GM12878 (cell line): Measurements from ENCODE around the gene CBR4. TPM values are rescaled to one million over a fixed set of nuclear protein-coding genes. Genes with fewer than 3 reads are reported as not detected.

Source experiments
- ATAC-seq: fragments of 200-7000 bp; cut with Tn5 transposase; 3 replicates; pipeline ENCODE4 v1.9.1; 2020; ENCODE audit warnings: mild to moderate bottlenecking, moderate library complexity
- BruUV-seq: library from RNA; stranded (reverse); fragments of 400-500 nt; replicated peaks from 2 replicates; lab custom pipeline; 2021; lab: Mats Ljungman, UMichigan
- CTCF ChIA-PET: fragments of 300-600 bp; sonication (Branson Sonifier 250); formaldehyde crosslinking; extraction: SDS; loops from one replicate; lab custom pipeline; 2021; ENCODE audit warnings: inconsistent platforms; lab: Yijun Ruan, JAX
- POLR2A ChIA-PET: fragments of 350-600 bp; formaldehyde crosslinking; extraction: SDS; loops from one replicate; lab custom pipeline; 2021; ENCODE audit warnings: inconsistent platforms; lab: Charles Lee
- RAD21 ChIA-PET: fragments of 300-600 bp; sonication (Branson Sonifier 250); formaldehyde crosslinking; loops from one replicate; lab custom pipeline; 2023; ENCODE audit warnings: antibody characterized with exemption; ENCODE audit not compliant: unreplicated experiment; lab: Charles Lee
- SMC1A ChIA-PET: fragments of 300-600 bp; sonication (Branson Sonifier 250); formaldehyde crosslinking; loops from one replicate; lab custom pipeline; 2023; ENCODE audit not compliant: unreplicated experiment, uncharacterized antibody; lab: Charles Lee
- DNase-seq: peaks from one replicate; pipeline ENCODE4 v3.0.0-alpha.2; 2011; ENCODE audit warnings: low read depth, low spot score
- FAIRE-seq: peaks from 3 replicates; lab custom pipeline; 2011; peaks lifted over from hg19 to GRCh38; lab: Jason Lieb, UNC
- H2AFZ ChIP-seq: 2 replicates; pipeline ENCODE4 v1.6.0; 2011; ENCODE audit warnings: low read depth, low read length, control low read depth; ENCODE audit not compliant: control insufficient read depth
- H3K27ac ChIP-seq: 2 replicates; pipeline ENCODE4 v1.5.1; 2011; ENCODE audit warnings: control low read depth; ENCODE audit not compliant: control insufficient read depth, insufficient read depth
- H3K27me3 ChIP-seq, 2 experiments: replicated peaks in 1 of 2; 2 replicates each; pipeline versions ENCODE4 v1.6.0 to v1.6.1; 2011; ENCODE audit warnings: low read length in 1 of 2; ENCODE audit not compliant: control insufficient read depth in 2 of 2, insufficient read depth in 2 of 2
- H3K36me3 ChIP-seq, 2 experiments: 2 replicates each; pipeline ENCODE4 v1.5.1; 2011; ENCODE audit warnings: low read length in 1 of 2; ENCODE audit not compliant: control insufficient read depth in 2 of 2, insufficient read depth in 2 of 2
- H3K4me1 ChIP-seq: 2 replicates; pipeline ENCODE4 v1.6.1; 2011; ENCODE audit warnings: mild to moderate bottlenecking, low read length, moderate library complexity, mixed read lengths; ENCODE audit not compliant: control insufficient read depth, insufficient read depth
- H3K4me2 ChIP-seq: 2 replicates; pipeline ENCODE4 v1.6.0; 2011; ENCODE audit warnings: control low read depth; ENCODE audit not compliant: control insufficient read depth, insufficient read depth
- H3K4me3 ChIP-seq: fragments of 200-600 bp; sonication (generic); 2 replicates; pipeline ENCODE4 v1.5.1; 2016
- H3K79me2 ChIP-seq: 2 replicates; pipeline ENCODE4 v1.6.0; 2011; ENCODE audit warnings: low read length; ENCODE audit not compliant: control insufficient read depth, insufficient read depth
- H3K9ac ChIP-seq: 2 replicates; pipeline ENCODE4 v1.8.0; 2011; ENCODE audit warnings: low read length, control low read depth, mixed read lengths; ENCODE audit not compliant: control insufficient read depth, insufficient read depth
- H3K9me3 ChIP-seq: replicated peaks from 3 replicates; pipeline ENCODE4 v1.5.1; 2011; ENCODE audit warnings: mild to moderate bottlenecking, low read length; ENCODE audit not compliant: control insufficient read depth, insufficient read depth
- H4K20me1 ChIP-seq: 2 replicates; pipeline ENCODE4 v1.6.0; 2011; ENCODE audit not compliant: control insufficient read depth, insufficient read depth
- BCL11A ChIP-seq: IDR thresholded peaks from 2 replicates; pipeline ENCODE4 v1.6.1; 2011; ENCODE audit warnings: low read depth, low read length
- ESRRA ChIP-seq: IDR thresholded peaks from 2 replicates; pipeline ENCODE4 v1.6.1; 2012; ENCODE audit warnings: mild to moderate bottlenecking, low read length, improper control_type of control experiment
- MYC ChIP-seq: IDR thresholded peaks from 2 replicates; pipeline ENCODE4 v1.6.1; 2011; ENCODE audit warnings: mild to moderate bottlenecking, low read length, moderate library complexity, inconsistent platforms; ENCODE audit not compliant: insufficient read depth, insufficient replicate concordance, insufficient read length, severe bottlenecking
- RCOR1 ChIP-seq: conservative IDR thresholded peaks from 2 replicates; pipeline ENCODE4 v1.6.1; 2012; ENCODE audit warnings: low read depth, low read length, improper control_type of control experiment
- SMARCA5 ChIP-seq: fragments of 450-650 bp; IDR thresholded peaks from 2 replicates; pipeline ENCODE4 v1.6.1; 2017; ENCODE audit warnings: mild to moderate bottlenecking
- SRF ChIP-seq, 2 experiments: IDR thresholded peaks; 2 replicates each; pipeline ENCODE4 v1.6.1; 2011; ENCODE audit warnings: low read depth in 2 of 2, low read length in 2 of 2, mild to moderate bottlenecking in 1 of 2, moderate library complexity in 1 of 2
- TARDBP ChIP-seq: IDR thresholded peaks from 2 replicates; pipeline ENCODE4 v1.6.1; 2016; ENCODE audit warnings: borderline replicate concordance
- ZNF274 ChIP-seq: IDR thresholded peaks from one replicate; pipeline ENCODE4 v1.8.0; 2011; ENCODE audit not compliant: insufficient read length, insufficient read depth
- WGBS: methylation state at CpG from one replicate; pipeline ENCODE4 v1.1.6; 2016; ENCODE audit warnings: low lambda C conversion rate; ENCODE audit not compliant: insufficient replicate concordance, insufficient coverage; ENCODE audit errors: missing lambda C conversion rate; 5-methylcytosine and 5-hydroxymethylcytosine counted together
- in situ Hi-C: fragments of 300-500 bp; cut with MboI; formaldehyde crosslinking; loops from 9 replicates; pipeline ENCODE4 v1.14.3; 2018; ENCODE audit warnings: mixed read lengths
- intact Hi-C: fragments of 100-400 bp; cut with micrococcal nuclease; formaldehyde crosslinking; loops from one replicate; pipeline ENCODE4 v1.14.2; 2022; ENCODE audit not compliant: unreplicated experiment
- polyA plus RNA-seq, 11 experiments: library from polyadenylated mRNA; depleted of rRNA in 4 of 11; unstranded in 6 of 11; stranded (reverse) in 5 of 11; fragments of >200 nt; fragmentation: Nextera tagmentation in 4 of 11; fragmentation: Illumina TruSeq in 1 of 11; extraction: Ambion mirVana in 4 of 11; extraction: Trizol in 1 of 11; gene quantifications; 1 replicate in 1 of 11; 2 replicates in 10 of 11; pipeline versions ENCODE4 v1.2.1 to v1.2.3, GENCODE V29; 2011 to 2016; ENCODE audit warnings: inconsistent platforms in 2 of 11, missing spikeins in 2 of 11, low read depth in 1 of 11
- total RNA-seq, 4 experiments: library from RNA; depleted of rRNA in 3 of 4; stranded (reverse); fragments of >200 nt in 3 of 4; fragmentation: Illumina TruSeq in 1 of 4; extraction: Trizol in 1 of 4; gene quantifications; 2 replicates each; pipeline versions ENCODE4 v1.2.1 to v1.2.3, GENCODE V29; 2013 to 2021
- TF ChIP-seq, protein P1 (sequence below): fragments of 450-650 bp; IDR thresholded peaks from 2 replicates; pipeline ENCODE4 v1.6.1; 2017; ENCODE audit warnings: low read depth, mild to moderate bottlenecking, moderate library complexity
- TF ChIP-seq, protein P2 (sequence below): fragments of 450-650 bp; IDR thresholded peaks from 2 replicates; pipeline ENCODE4 v1.6.1; 2017; ENCODE audit warnings: antibody characterized with exemption, mild to moderate bottlenecking, moderate library complexity
- TF ChIP-seq, protein P3 (sequence below): IDR thresholded peaks from 2 replicates; pipeline ENCODE4 v1.6.1; 2011; ENCODE audit warnings: borderline replicate concordance, low read depth, mild to moderate bottlenecking, moderate library complexity, low read length; ENCODE audit not compliant: insufficient read depth, poor library complexity, severe bottlenecking
- TF ChIP-seq, protein P4 (sequence below), 3 experiments: IDR thresholded peaks in 2 of 3; conservative IDR thresholded peaks in 1 of 3; 2 replicates each; pipeline ENCODE4 v1.5.1; 2011; ENCODE audit warnings: low read depth in 3 of 3, low read length in 3 of 3, mild to moderate bottlenecking in 3 of 3, control low read depth in 2 of 3, moderate library complexity in 2 of 3, inconsistent platforms in 1 of 3, mixed read lengths in 1 of 3; ENCODE audit not compliant: control insufficient read depth in 2 of 3, insufficient read depth in 1 of 3; ENCODE audit errors: extremely low read depth in 1 of 3

CBR4 gene
- total and polyA plus RNA-seq, 10 of the 15 experiments (the other 5 are each of a cell fraction or from before 2014, with no cell fraction given): 17.3 to 38.8 (median 24.8) TPM

DNA sequence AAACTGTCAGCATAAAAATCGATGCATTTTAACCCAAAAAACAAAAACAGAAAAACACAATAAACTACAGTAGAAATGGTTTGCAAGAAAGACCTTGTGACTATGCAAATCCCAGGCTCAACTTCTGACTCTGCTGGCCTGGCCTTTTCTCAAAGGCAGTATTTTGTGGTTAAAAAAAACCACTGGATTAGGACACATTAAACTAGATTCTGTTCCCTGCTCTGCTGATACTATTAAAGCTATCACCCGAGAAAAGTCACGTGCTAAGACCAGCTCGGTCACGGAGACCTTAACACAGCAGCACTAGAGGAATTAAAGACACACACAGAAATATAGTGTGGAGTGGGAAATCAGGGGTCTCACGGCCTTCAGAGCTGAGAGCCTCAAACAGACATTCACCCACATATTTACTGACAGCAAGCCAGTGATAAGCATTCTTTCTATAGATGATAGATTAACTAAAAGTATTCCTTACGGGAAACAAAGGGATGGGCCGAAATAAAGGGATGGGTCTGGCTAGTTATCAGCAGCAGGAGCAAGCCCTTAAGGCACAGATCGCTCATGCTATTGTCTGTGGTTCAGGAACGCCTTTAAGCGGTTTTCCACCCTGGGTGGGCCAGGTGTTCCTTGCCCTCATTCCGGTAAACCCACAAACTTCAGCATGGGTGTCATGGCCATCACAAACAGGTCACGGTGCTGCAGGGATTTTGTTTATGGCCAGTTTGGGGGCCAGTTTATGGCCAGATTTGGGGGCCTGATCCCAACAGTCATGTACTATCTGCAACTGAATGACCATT lies 16.1 kb downstream of the CBR4 start:
- Histone ChIP-seq H3K4me2 (no peak overlapping the region), H4K20me1 (no peaks in the 10 kb centered on the region), H3K79me2 (no peaks in the 10 kb centered on the region; the same call in 1 of the 2 replicates), H3K4me3 (no peak overlapping the region), H3K27ac (no peak overlapping the region), H3K9ac (no peak overlapping the region), H3K27me3 (no peaks in the 10 kb centered on the region), H2AFZ (no peak overlapping the region), H3K9me3 (no peaks in the 10 kb centered on the region), H3K36me3 (peaks cover 1 to 7% of the 10 kb centered on the region in 2 experiments; a peak in 2 of 4 replicates), H3K4me1 (no peaks in the 10 kb centered on the region)
- POLR2A ChIA-PET: no interaction called here
- FAIRE-seq (no peak), ATAC-seq (no peak), DNase-seq (no peak)
- intact Hi-C loops: no loop called here
- CTCF ChIA-PET: interaction anchor here (1.3 kb wide), 1 partner anchor 12 kb away, joined by 4 read pairs; no protein-coding TSS in a partner anchor
- SMC1A ChIA-PET: no interaction called here
- BruUV-seq: no TSS peak
- RAD21 ChIA-PET: interaction anchor here (0.7 kb wide), 2 partner anchors 146 to 276 kb away, joined by 3 to 4 read pairs; no protein-coding TSS in a partner anchor
- WGBS: 89% methylated on average over 13 of the region's 13 CpGs
- in situ Hi-C loops: no loop called here
- no peak for TF ChIP-seq TARDBP
- no peak for TF ChIP-seq ESRRA
- TF ChIP-seq SRF (IDR thresholded peaks at IDR 0.05; ENCODE audit: low read depth in 2 of 2, low read length in 2 of 2): no peak
- TF ChIP-seq RCOR1: no peak
- no peak for TF ChIP-seq SMARCA5
- no peak for TF ChIP-seq ZNF274
- TF ChIP-seq, protein P1, sequence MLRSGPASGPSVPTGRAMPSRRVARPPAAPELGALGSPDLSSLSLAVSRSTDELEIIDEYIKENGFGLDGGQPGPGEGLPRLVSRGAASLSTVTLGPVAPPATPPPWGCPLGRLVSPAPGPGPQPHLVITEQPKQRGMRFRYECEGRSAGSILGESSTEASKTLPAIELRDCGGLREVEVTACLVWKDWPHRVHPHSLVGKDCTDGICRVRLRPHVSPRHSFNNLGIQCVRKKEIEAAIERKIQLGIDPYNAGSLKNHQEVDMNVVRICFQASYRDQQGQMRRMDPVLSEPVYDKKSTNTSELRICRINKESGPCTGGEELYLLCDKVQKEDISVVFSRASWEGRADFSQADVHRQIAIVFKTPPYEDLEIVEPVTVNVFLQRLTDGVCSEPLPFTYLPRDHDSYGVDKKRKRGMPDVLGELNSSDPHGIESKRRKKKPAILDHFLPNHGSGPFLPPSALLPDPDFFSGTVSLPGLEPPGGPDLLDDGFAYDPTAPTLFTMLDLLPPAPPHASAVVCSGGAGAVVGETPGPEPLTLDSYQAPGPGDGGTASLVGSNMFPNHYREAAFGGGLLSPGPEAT: no peak
- TF ChIP-seq, protein P2, sequence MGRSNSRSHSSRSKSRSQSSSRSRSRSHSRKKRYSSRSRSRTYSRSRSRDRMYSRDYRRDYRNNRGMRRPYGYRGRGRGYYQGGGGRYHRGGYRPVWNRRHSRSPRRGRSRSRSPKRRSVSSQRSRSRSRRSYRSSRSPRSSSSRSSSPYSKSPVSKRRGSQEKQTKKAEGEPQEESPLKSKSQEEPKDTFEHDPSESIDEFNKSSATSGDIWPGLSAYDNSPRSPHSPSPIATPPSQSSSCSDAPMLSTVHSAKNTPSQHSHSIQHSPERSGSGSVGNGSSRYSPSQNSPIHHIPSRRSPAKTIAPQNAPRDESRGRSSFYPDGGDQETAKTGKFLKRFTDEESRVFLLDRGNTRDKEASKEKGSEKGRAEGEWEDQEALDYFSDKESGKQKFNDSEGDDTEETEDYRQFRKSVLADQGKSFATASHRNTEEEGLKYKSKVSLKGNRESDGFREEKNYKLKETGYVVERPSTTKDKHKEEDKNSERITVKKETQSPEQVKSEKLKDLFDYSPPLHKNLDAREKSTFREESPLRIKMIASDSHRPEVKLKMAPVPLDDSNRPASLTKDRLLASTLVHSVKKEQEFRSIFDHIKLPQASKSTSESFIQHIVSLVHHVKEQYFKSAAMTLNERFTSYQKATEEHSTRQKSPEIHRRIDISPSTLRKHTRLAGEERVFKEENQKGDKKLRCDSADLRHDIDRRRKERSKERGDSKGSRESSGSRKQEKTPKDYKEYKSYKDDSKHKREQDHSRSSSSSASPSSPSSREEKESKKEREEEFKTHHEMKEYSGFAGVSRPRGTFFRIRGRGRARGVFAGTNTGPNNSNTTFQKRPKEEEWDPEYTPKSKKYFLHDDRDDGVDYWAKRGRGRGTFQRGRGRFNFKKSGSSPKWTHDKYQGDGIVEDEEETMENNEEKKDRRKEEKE: no peak
- TF ChIP-seq, protein P3, sequence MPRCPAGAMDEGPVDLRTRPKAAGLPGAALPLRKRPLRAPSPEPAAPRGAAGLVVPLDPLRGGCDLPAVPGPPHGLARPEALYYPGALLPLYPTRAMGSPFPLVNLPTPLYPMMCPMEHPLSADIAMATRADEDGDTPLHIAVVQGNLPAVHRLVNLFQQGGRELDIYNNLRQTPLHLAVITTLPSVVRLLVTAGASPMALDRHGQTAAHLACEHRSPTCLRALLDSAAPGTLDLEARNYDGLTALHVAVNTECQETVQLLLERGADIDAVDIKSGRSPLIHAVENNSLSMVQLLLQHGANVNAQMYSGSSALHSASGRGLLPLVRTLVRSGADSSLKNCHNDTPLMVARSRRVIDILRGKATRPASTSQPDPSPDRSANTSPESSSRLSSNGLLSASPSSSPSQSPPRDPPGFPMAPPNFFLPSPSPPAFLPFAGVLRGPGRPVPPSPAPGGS: no peak
- no peak for TF ChIP-seq MYC
- TF ChIP-seq BCL11A: no peak
- TF ChIP-seq, protein P4, sequence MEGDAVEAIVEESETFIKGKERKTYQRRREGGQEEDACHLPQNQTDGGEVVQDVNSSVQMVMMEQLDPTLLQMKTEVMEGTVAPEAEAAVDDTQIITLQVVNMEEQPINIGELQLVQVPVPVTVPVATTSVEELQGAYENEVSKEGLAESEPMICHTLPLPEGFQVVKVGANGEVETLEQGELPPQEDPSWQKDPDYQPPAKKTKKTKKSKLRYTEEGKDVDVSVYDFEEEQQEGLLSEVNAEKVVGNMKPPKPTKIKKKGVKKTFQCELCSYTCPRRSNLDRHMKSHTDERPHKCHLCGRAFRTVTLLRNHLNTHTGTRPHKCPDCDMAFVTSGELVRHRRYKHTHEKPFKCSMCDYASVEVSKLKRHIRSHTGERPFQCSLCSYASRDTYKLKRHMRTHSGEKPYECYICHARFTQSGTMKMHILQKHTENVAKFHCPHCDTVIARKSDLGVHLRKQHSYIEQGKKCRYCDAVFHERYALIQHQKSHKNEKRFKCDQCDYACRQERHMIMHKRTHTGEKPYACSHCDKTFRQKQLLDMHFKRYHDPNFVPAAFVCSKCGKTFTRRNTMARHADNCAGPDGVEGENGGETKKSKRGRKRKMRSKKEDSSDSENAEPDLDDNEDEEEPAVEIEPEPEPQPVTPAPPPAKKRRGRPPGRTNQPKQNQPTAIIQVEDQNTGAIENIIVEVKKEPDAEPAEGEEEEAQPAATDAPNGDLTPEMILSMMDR (IDR thresholded peaks at IDR 0.05 in 2 of 3, conservative IDR thresholded peaks at IDR 0.05 in 1 of 3; ENCODE audit: control insufficient read depth in 2 of 3, extremely low read depth in 1 of 3, insufficient read depth in 1 of 3, low read depth in 3 of 3, low read length in 3 of 3): no peak
